GM21367 (cell line): Measurements from ENCODE around the gene RPS28.

Source experiments
- ATAC-seq: cut with Tn5 transposase; IDR thresholded peaks from one replicate; pipeline ENCODE4 v1.9.1; 2021; ENCODE audit not compliant: unreplicated experiment

The RPS28 gene

DNA sequence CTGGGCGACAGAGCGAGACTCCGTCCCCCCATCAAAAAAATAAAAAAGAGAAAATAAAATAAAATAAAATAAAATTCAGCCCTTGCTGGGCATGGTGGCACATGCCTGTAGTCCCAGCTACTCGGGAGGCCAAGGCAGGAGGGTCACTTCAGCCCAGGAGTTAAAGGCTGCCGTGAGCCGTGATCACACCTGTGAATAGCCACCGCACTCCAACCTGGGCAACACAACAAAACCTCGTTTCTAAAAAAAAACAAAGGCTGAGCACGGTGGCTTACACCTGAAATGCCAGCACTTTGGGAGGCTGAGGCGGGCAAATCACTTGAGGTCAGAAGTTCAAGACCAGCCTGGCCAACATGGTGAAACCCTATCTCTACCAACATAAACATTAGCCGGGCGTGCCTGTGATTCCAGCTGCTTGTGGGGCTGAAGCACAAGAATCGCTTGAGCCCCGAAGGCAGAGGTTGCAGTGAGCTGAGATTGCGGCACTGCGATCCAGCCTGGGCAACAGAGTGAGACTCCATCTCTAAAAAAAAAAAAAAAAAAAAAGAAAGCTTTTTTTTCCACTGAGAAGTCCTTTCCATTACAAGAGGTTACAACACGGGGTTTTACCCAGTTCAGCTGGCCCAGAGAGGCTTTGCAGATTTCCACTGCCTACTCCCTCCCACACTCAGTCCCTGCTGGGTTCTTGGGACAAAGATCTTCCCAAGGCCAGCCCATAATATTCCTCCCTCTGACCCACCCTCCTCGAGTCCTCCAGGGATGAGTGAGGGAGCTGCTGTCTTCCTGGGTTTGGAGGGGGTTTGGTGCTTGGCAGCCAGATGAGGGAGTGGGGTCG is 49.1 kb downstream of the RPS28 start:
- no peak for ATAC-seq

DNA sequence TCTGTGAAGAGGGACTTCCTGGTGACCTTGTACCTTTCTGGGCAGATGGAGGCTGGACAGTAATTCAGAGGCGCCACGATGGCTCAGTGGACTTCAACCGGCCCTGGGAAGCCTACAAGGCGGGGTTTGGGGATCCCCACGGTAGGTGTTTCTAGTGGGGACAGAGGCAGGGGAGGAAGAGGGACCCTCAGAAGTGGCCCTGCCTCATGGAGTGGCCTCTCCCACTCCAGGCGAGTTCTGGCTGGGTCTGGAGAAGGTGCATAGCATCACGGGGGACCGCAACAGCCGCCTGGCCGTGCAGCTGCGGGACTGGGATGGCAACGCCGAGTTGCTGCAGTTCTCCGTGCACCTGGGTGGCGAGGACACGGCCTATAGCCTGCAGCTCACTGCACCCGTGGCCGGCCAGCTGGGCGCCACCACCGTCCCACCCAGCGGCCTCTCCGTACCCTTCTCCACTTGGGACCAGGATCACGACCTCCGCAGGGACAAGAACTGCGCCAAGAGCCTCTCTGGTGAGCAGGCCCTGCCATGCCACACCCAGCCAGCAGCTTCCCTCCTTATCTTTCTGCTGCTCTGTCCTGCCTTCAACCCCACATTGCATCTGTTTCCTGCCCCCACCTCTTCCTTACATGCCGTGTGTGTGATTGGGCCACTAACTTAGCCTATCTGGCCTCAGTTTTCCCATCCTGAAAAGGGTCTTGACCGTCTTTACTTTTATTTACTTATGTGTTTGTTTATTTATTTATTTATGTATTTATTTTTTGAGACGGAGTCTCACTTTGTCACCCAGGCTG is 49.9 kb downstream of the RPS28 start:
- no peak for ATAC-seq
